HG02938 (cell line): Measurements from ENCODE around the gene SARDH.
"Not testable (repeated sequence)": the region's sequence is repeated elsewhere in the genome, so short reads cannot be mapped to it uniquely, and the experiment has no call there.

Experiments used
- ATAC-seq: cut with Tn5 transposase; IDR thresholded peaks from one replicate; pipeline ENCODE4 v1.9.1; 2021; ENCODE audit warnings: mild to moderate bottlenecking, moderate library complexity; ENCODE audit not compliant: unreplicated experiment

SARDH gene

DNA sequence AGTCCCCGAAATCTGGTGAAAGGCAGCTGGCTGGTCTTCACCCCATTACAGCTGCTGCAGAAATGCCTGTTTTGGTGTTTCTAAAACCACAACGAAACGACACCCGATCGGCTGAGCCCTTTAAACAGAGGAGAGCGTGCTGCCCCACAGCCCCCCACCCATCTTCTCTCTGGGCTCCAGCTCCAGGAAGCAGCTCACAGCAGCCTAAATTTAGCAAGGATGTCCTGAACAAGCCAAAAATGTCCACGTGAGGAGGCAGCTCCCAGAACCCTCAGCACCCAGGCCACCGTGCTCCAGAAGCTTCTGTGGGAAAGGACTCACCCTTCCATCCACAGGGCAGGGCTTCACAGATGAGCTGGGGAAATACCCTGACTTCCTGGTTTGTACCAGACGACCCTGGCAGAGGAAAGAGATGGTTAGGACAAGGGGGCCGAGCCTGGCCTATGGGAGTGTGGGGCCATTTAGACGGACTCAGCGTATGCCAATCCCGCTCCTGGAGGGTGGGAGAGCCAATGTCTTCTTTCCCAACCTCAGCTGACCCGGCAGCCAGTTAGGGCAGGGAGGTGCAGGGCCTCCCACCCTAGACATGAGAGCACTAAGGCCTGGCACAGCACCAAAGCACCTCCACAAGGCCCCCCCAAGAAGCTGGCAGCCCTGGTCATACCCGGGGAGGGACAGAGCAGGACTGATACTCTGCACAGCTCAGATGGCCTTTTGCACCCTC, 39.1 kb upstream of the SARDH start:
- ATAC-seq: no peak

DNA sequence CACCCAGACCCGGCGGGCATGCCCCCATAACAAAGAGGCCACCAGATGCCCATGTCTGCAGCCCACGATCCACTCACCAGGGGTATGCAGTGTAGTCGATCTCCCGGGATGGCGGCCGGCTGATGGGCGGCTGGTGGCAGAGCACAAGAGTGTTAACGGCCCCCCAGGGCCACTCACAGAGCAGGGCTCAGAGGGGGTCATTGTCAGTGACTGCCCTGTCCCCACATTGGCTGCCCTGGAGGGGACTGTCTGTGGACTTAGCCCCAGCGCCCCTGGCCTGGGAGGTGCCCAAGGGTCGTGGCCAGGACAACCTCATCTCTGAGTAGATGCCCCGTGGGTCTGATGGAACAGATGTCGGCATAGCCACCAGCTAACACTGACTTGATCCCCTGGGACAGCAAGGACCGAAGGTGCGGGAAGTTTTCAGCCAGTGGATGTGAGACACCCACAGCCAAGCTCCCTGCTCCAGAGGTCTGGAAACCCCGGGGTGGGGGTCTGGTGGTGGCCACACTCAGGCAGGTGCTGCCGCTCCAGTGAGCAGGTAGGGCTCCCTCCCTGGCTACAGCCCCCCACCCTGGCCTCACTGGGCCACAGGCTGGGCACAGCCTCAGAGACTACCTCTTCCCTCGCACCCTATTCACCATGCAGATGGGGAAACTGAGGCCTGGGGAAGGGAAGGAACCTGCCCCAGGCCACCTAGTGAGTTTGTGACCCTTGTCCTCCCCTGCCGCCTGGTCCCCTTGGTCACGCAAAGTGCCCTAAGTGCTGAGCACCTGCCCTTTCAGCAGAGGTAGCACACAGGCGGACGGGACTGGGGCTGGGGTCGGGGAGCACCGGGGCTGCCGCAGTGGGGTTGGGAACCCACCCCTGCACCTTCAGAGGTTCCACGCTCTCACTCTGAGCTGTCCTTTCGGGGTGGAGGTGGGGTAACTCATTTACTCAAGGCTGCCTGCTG, 38.1 kb upstream of the SARDH start:
- ATAC-seq: no peak

DNA sequence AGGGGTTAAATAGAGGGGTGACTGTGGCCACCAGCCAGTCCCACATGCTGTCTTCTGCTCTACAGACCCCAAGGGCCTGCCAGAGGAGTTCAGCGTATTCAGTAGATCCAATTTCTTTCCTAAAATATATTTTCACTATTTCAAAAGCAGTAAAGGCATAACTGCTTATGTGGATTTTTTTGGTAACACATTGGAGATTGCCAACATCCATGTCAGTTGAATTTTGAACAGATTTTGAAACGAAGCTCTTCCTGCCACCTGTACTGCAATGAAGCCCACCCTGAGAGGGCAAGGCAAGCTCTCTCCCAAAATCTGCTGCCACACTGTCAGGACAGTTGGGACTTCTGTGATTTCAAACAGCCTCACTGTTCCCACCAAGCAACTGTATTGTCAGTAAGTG, 37.1 kb upstream of the SARDH start:
- no peak for ATAC-seq

DNA sequence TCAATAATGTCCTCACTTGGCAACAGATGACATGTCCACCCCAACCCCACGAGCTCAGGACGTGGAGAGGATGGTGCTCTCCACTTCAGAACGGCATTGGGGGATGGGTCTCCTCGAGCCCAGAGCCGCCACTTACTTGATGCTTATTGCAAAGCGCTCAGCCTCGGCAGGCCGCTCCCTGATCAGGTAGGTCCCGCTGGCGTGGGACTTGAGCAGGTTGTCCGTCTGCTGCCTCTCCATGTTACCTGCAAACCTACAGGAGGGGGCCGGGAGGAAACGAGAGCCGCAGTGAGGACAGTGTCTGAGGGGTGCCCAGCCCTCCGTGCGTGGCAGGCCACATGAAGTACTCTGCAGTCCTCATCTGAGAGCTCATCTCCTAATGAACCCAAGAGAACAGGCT, 36.6 kb upstream of the SARDH start:
- ATAC-seq: no peak

DNA sequence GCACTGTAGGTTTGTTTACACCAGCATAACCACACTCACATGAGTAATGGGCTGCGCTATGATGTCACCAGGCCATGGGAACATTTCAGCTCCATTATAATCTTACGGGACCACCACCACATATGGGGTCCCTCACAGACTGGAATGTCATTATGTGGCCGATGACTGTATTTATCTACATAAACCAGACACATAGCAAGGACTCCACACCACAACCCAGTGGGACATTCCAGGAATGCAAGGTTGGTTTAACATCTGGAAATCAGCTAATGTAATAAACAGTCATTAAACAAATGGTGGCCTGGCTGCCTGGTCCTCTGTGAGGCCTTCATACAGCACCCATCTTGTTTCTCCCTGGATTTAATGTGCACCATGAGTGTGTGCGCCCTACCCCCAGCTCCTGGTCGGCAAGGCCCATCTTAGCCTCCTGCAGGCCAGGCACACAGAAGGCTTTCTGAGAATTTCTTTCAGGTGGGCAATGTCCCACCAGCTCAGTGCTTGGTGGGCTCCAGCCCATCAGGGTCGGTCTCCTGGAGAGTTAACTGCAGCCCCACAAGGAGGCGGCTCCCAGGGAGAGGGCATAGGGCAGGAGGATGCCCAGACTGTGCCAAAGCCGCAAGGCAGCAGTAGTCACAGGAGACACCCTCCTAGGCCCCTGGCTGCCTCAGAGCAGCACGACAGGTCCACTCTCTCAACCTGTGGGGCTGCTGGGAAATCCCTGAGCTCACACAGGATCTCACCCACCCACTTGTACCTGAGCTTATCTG, 35.9 kb upstream of the SARDH start:
- ATAC-seq: no peak

DNA sequence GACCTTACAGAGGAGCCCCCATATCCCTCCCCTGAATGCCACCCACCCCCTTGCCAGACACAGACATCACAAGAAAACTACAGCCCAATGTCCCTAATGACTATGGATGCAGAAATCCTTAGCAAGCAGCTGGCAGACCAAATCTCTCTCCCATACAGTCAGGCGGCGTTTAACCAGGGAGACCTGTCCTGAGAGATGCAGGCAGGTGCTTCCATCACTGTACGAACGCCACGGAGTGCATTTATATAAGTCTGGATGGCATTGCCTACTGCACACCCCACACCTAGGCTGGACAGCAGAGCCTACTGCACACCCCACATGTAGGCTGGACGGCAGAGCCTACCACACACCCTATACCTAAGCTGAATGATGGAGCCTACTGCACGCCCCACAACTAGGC, 34.4 kb upstream of the SARDH start:
- no peak for ATAC-seq

DNA sequence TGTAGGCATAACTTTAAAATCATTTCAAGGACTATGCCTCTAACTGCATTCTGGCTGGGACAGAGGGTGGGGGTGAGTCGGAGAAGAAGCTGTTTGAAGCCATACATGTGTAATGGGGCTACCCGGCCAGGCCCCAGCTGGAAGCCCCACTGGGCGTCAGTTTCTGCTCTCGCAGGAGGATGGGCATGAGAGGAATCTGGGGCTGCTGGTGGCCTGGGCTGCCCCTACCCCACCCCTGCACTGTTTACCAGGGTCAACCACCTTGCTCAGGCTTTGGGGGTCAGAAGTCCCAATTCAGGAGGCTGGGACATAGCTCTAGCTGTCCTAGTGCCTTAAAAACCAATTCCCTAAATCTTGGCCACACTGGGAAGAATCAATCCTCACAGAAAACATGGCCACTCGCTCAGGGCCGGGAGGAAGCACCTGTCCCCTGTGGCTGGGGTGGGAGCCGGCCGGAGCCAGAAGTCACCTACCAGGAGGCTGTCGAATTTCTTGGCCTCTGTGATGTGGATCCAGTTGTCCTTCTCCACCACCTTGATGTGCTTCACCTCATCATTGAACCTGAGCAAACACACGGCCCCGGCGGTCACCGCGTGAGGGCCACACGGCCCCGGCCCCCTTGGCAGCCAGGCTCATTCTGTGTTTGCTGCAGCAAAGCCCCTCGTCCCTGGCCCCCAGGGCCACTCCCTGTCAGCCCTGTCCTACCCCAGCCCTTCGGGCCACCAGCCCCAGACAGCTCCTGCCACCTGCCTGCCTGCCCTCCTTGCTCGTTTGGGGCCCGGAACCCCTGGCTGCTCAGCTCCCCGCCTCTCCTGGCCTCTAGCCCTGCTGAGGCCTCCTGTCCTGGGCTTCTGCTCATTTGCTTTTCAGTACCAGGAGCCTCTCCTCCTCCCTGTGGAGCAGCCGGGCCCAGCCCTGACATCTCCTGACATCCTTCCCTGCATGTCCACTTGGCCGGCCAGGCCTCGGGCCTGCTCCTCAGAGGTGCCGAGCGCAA, 33.6 kb upstream of the SARDH start:
- no peak for ATAC-seq

DNA sequence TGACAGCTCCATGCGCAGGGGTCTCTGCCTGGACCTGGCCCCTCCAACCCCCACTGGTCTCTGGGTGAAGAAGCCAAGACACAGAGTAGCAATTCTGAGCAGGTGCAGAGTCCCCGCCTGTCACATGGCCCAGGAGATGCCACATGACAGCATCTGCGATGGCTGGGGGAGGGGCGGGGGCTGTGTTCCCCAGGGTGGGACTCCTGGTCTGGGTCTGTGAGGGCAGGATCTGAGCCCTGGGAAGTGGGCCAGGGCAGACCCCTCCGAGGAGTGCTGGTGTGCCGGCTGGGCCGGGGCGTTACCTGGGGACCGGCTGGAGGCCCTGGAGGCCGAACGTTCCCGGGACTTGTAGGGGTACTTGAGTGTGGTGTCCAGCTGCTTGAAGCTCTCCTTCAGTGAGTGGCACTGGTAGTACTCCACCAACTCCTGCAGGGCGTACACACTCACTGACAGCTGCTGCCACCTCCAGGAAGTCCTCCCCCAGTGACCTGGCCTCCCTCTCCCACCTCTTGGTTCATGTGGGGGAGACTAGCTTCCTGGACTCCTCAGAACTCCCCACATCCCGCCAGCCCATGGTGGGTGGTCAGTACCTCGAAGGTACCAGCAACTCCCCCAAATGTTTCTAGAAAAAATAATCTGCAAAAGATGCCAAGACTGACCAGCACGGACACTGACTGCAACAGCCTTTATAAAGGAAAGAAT, 32.1 kb upstream of the SARDH start:
- no peak for ATAC-seq

DNA sequence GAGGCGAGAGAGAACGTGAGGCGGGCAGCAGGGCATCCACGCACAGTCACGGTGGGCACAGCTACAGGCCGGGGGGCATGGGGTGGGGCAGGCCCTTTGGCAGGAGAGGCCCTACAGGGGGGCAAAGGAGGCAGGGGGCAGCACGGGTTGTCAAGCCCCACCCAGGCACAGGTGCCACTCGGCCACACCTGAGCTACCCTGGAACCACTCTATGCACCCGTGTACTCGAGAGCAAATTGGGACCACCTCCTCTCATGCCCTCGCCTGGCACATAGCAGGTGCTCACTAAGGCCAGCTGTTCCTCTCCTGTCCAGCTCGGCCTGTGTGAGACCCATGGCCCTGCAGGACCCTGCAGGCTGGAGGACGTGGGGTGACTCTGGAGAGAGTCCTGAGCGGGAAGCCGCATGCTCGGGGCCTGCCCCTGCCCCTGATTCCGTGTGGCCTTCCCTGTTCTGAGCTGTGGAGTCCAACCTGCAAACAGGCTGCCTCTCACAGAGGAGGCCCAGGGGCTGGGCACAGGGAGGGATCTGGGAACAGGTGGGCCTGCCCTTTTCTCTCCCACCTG, 31.4 kb upstream of the SARDH start:
- ATAC-seq: no peak

DNA sequence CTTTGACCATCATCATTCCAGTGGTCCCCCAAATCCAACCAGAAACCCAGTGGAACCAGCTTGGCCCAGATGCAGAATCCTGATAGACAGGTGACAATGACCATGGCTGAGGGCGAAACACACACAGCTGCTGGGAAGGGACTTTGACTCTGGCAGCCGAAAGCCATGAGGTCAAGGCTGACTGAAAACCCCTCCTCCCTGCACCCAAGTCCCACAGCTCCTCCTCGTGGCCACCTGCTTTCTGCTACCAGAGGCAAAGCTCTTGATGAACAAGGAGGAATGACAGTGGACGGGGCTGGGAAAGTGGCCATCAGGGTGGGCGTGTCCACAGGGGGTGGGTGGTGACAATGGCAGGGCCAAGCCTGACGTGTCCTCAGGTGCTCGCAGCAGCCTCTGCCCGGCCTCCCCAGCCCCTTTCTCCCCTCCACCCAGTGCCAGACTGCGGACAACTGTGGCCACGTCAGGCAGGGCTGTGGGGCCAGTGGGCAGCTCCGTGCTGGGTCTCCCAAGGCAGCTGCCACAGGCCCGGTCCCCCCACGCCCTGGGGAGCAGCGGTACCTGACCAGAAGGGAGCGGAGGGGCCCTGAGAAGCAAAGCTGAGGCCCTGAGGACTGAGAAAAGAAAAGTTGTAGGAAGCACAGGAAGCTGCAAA, 30.8 kb upstream of the SARDH start:
- ATAC-seq: no peak

DNA sequence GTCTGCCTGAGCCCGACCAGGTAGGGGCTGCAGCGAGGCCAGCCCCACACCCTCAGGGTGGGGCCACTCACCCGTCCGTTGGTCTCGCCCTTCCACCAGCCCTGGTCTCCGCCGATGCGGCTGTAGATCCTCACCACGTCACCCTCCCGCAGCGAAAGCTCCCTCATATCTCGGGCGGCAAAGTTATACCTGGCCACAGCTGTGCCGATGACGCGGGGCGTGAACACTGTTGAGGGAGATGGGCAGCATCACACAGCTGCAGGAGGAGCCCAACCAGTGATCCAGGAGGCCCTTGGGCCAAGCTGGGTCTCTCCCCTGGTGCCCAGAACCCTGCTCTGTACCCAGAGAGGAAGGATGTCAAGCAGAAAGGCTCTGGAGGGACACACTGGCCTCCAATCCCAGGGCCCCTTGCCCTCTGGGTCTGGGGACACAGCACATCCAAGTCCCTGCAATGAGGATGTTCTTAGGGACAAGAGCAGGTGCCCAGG, 30.3 kb upstream of the SARDH start:
- no peak for ATAC-seq

DNA sequence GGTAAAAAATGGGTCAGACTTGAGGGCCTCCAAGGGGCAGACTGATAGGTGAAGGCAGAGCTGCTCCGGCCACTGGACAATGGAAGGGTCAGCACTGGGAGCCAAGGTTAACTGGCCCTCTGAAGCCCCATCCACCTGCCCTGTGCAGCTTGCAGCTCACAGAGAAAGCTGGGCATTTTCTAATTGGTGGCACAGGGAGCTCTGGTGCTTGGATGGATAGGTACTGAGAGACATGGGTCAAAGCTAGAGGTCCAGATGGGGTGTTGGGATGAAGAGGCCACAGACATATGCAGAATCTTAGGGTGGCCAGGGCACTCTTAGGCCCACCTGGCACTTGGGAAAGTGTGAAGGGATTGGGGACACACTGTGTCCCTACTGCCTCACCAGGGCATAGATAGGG, 29.5 kb upstream of the SARDH start:
- ATAC-seq: no peak

DNA sequence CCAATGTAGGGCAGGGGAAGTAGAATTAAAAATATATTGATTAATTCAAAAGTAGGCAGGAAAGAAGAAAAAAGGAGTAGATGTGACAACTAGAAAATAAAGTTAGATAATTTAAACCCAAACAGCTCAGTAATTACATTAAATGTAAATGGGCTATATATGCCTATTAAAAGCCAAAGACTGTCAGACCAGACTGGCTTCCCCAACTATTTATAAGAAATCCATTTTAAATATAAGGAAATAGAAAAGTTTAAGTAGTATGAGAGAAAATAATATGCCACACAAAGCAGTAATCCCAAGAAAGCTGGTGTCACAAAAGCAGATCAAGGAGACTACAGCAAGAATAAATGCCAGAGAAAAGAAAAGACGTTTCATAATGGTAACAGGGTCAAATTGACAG, 28.9 kb upstream of the SARDH start:
- ATAC-seq: no peak

DNA sequence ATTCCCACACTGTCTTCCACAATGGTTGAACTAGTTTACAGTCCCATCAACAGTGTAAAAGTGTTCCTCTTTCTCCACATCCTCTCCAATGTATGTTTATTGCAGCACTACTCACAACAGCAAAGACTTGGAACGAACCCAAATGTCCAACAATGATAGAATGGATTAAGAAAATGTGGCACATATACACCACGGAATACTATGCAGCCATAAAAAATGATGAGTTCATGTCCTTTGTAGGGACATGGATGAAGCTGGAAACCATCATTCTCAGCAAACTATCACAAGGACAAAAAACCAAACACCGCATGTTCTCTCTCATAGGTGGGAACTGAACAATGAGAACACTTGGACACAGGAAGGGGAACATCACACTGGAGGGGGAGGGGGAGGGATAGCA, 28.1 kb upstream of the SARDH start:
- not testable (repeated sequence) for ATAC-seq

DNA sequence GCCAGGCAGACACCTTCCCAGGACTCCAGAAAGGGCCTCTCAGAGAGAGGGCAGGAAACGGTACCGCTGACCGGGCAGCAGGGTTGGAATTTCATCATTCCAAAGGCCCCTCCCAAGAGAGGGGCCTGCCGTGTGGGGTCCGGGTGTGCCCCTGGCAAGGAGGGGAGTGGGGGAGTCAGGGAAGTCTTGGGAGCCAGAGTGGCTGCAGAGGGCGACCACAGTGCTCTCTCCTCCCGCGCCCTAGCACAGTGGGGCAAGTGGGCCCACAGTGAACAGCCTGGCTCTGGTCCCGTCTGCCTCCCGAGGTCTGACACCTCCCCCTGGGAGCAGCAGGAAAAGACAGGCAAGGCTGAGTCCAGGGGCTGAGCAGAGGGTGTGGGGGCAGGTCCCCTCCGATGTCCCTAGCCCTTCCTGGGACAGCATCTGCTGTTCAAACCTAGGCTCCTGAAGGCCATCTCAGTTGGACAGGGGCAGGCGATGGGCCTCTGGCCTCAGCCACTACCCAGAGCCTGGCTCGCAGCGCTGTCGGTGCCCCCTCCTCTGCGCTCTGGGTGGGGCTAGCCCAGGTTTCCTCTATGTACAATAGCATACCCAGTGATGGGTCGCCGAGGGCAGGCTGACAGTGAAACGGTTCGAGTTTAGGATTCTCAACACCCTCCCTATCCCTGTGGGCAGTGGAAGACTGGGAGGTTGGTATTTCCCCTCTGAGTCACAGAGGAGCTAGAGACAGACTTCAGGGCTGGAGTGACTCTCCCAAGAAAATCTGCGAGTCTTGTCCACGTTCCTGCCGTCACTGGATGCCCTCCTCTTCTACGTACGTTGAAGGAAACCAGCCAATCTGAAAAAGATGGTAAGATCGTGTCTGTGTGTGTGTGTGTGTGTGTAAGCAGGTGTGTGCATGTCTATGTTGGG, 25.4 kb upstream of the SARDH start:
- no peak for ATAC-seq

DNA sequence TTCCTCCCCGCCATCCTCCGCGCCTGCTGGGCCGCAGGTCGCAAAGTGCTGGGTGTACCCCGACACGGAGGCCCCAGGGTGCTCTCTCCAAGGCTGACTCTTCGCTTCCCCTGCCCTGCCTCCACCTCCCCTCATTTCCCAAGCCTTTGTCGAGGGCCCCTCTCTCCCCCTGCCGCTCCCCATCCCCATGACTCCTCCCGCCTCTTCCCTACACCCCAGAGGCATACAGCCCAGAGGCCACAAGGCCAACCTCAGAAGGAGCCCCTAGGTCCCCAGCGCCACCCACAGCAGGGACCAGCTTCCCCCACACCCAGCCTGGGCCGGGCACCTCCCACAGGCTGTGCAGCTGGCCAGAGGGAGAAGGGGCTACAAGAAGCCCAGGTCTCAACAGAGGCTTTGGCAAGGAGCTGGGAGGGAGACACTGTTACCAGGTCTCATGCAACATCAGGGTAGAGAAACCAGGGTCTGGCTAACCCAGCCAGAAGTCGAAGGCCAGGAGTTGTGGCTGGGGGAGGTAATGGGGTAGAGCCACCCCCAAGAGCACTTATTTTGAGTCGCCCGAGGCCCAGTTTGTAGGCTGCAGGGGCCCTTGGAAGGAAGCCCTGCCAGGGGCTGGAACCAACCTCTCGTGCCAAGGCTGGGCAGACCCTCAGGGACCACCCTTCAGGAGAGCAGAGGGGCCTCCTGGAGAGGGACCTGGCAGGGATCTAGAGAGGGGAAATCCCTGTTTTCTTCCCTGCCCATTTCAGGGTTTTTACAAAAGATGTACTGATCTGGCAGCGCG, 24.5 kb upstream of the SARDH start:
- no peak for ATAC-seq
